Measurements from ENCODE around the gene DLG5.

DLG5 gene

GRCh38 chr10:77872947-77873535 lies 53.5 kb downstream of the DLG5 start:
- no peak for DNase-seq (ENCODE audit: extremely low read depth in 1 of 2, low read depth in 1 of 2)

DNA sequence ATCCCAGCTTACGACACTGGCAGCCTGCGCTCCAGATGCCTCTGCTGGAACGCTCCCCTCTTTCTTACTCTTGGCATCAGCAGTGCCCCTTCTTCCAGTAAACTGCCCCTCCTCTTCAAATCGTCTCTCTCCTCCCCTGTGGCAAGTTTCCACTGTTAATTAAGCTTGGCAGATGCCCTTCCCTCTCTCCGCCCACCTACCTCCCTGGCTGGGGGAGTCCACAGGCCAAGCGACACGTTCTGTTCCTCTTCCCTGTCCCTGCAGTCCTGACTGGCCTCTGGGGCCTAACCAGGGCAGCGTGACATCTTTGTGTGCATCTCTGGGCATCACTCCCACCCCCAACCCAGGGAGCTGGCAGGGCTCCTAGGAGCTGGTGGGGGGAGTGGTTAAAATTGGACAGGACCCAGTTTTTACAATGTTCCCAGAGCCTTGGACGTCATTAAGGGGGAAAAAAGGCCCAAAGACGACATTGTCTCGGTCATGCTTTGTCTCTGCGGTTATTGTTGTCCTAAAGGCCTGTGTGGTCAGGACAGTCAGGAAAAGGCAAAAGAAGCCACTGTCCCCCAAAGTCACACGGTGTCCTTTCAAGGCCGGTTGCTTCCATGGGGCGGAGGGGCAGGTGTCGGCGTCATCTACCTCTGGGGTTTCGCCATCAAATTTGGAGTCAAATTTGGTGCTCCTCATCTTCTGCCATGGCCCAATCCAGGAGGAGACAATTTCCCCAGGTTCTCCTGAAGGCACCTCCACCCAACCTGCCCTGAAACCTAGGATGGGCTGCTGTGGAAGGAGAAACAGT lies 54.2 kb downstream of the DLG5 start:
- no peak for DNase-seq (ENCODE audit: extremely low read depth in 1 of 2, low read depth in 1 of 2)

DNA sequence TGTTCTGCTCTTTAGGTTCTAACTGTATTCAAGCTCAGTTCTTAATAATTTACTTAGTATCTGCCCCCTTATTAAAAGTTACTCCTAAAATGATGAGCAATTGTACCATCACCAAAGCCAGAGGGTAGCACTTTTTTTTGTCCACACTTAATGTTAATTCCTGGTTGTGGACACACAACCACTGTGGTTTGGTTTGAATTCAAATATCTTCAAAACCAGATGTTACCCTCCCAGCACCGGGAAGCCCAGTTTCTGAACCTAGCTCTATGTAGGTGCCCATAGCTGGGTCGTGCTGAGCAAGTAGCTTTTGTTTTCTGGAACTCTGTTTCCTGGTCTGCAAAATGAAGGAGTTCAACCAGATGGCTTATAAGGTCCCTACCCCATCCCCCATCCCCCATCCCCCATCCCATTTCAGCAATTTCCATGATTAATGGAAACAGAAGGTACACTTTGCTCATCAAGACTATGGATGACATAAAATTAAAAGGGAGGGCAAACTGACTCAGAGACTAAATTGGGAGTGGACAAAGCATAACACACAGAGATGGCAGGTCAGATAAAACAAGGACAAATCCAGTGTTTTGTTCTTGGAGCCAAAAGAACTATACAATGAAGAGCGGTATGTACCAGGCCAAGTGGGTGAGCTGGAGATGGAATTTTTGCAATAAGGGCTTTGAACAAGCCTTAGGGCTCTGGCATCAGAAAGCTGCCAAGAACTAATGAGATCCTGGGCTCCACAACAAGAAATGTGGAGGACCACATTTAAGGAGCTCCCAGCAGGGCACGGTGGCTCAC lies 56.7 kb downstream of the DLG5 start:
- no peak for DNase-seq (ENCODE audit: extremely low read depth in 1 of 2, low read depth in 1 of 2)

GRCh38 chr10:77868523-77868922 lies 58.0 kb downstream of the DLG5 start:
- no peak for DNase-seq (ENCODE audit: extremely low read depth in 1 of 2, low read depth in 1 of 2)

- DNase-seq (ENCODE audit: extremely low read depth in 1 of 2, low read depth in 1 of 2) = no peak
These were observed 59.3 kb downstream of the DLG5 start for GRCh38 chr10:77867124-77867719.

DNA sequence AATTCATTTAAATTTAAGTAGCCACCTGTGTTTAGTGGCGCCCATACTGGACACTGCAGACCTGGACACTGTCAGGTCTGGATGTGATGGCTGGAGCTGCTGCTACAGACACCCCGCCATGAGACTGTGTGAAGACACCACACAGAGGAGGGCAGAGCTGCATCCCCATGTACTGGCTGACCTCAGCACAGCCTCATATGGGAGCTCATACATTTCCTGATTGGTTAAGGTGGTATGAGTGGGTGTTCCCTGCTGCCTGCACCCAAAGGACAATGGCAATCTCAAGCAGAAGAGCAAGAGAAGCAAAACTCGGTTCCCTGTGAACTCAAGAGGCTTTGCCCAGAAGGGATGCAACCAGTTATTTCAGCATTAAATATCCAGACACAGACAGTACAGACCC lies 60.0 kb downstream of the DLG5 start:
- DNase-seq (ENCODE audit: extremely low read depth in 1 of 2, low read depth in 1 of 2) = no peak

DNA sequence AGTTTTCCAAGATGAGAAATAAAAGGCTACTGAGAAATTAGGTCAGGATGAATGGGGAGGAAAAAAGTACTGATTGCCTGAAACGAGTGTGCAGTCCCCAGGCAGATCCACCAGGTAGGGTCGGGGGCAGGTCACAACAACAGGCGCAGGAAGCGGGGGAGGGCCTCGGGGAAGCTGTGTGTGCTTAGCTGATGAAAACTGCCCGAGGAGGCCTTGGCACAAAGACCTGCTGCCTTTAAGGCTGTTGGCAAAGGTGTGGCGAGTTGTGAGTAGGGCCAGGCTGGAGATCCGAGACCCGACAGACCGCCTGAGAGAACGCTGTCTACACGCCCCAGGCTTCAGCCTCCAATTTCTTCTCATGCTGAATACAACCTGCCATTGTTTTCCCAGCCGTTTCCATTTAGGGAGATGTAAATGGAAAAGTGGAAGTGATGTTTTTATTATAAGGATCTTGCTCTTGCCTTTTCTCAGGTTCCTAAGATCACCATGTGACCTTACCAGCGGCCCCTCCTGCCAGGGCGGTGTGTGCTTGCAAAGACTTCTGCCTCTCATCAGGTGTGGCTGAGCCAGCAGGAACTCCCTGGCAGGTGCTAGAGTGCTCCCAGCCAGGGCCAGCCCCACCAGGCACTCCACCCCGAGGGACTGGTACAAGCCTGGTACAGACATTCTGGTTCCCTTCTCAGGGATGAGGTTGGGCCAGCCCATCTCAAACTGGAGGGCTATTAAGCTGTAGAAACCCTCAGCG lies 60.8 kb downstream of the DLG5 start:
- no peak for DNase-seq (ENCODE audit: extremely low read depth in 1 of 2, low read depth in 1 of 2)

DNA sequence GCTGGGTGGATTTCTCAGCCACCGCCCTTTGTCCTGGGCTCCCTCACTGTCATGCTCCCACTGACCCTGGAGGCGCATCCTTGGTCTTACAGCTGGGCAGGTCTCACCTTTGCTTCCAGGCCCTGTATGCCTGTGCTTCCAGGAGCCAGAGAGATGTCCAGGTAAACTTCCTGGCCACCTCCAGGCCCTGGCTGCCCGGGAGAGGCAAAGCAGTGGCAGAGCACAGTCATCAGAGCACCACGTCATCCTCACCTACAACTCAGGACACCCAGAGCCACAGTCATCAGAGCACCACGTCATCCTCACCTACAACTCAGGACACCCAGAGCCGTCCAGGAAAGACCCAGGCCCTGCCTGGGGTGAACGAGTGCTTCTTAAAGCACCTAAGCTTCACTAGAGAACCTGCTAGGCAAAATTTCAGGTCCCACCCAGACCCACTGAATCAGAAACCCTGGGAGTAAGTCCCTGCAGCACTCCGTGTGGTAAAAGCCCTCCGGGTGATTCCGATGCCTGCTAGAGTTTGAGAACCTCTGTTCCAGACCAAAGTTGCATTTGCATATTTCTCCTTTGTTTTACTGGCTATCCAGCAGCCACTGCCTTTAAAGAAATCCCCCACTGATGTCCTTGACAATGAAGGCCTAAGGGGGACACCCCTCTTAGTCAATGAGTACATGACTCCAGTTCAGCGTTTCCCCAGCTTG lies 62.3 kb downstream of the DLG5 start:
- no peak for DNase-seq (ENCODE audit: extremely low read depth in 1 of 2, low read depth in 1 of 2)

DNA sequence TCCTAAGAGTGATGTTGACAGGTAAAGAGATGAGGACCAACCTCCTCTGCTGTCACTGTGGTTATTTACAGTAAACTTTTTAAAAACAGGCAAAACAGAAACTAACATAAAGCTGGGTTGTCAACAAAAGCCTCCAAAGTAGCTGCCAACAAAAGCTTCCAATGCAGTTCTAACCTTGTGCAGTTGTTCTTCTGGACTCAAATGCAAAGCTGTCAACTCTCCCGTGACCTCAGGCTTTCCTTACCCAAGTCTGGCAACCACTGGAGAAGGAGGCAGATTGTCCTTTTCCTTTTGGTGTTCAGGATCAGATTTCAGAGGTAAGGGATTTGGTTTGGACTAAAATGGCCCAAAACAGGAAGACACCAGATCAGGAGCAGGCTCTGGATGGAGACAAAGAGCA lies 63.1 kb downstream of the DLG5 start:
- no peak for DNase-seq (ENCODE audit: extremely low read depth in 1 of 2, low read depth in 1 of 2)

- no peak for DNase-seq (ENCODE audit: extremely low read depth in 1 of 2, low read depth in 1 of 2)
These were observed 64.0 kb downstream of the DLG5 start for GRCh38 chr10:77862595-77862994.

DNA sequence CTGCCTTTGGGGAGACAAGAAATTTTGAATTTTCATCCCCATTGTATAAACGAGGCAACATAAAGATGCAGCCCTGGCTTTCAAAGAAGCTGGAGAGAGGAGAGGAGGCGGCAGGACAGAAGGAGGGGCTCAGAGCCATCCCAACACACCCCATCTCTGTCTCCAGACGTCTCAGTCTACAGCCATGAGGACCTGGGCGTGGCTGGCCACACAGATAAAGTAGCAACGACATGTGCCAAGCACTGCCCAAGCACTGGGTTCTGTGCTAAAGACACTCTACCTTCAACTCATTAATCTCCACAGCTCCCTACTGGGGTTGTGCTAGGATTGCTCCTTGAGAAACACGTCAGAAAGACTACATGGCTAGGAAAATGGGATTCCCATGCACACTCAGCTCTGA lies 65.2 kb downstream of the DLG5 start:
- DNase-seq (ENCODE audit: extremely low read depth in 1 of 2, low read depth in 1 of 2) = no peak

DNA sequence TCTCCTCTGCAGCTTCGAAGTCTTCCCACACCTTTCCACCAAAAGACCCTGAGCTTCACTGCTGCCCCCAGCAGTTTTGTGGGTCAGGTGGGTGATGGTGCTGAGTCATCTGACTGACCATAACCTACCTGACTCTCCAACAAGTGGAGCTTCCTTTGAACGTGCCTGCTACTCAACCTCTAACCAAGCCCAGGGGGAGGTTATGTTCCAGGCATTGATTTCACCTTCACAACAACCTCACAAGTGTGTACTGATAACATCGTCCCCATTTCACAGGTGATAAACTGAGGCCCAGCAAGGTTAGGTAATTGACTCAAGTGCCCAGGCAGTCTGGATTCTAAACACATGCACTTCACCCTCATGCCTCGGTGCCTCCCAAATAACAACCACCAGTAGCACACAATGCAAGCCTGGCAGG lies 66.7 kb downstream of the DLG5 start:
- DNase-seq (ENCODE audit: extremely low read depth in 1 of 2, low read depth in 1 of 2) = no peak

- no peak for DNase-seq (ENCODE audit: extremely low read depth in 1 of 2, low read depth in 1 of 2)
These were observed 67.2 kb downstream of the DLG5 start for GRCh38 chr10:77859200-77859864.

DNA sequence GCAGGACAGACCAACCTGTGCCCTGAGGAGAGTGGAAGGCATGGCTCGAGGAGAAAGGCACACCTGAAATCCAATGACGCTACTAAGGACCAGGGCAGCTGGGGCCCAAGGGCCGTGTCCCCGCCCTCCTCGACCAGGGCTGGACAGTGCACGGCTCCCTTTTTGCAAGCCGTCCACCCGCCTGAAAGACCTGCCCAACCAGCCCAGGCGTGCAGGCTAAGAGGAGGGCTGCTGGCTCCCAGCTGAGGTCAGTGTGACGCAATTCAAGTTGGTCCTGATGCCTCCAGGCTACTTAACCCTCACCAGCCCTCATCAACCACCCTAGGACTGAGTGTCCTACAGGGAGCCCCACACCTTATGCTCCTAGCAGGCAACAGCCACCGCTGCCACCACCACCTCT lies 69.3 kb downstream of the DLG5 start:
- no peak for DNase-seq (ENCODE audit: extremely low read depth in 1 of 2, low read depth in 1 of 2)

DNA sequence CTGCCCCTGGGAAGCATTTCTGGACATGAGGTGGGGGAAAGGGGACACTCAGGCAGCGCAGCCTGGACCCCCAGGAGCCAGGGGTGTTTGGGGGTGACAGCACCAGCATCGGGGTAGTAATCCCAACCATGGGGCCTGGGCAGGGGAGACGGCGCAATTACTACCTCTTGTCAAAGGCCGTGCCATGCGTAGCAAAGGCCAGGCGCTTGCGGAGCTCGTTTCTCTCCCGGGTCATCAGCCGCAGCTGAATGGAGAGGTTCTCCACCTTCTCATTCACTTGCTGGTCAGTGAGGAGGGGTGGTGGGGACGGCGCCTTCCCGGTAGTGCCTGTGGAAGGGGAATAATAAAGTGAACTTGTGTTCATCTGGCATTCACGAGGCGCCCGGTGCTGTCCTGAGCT lies 70.0 kb downstream of the DLG5 start:
- DNase-seq (ENCODE audit: extremely low read depth in 1 of 2, low read depth in 1 of 2) = no peak

DNA sequence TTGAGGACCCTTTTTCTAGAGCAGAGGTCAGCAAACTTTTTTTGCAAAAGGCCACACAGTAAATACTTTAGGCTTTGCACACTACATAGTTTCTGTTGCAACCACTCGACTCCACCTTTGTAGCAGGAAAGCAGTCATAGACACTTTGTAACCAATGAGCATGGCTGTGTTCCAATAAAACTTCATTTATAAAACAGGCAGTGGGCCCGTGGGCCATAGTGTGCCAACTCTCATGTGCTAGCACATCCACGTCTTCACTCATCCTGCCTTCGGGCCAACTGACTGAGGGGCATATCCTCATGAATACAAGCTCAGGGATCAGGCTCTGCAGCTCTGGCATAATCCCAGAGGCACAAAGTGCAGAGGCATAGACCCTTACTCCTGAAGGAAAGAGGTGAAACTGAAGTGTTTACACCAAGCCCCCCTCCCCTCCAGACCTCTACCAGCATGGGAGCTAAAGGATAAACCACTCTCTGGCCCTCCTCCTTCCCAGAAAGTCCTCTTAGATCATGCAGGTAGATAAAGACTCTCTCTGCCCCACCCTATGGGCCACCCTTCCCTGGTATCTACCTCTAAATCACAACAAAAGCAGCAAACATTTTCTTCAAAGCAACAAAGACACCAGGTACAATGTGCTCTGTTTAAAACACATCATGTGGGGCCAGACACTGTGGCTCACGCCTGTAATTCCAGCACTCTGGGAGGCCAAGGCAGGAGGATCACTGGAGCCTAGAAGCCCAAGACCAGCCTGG lies 71.0 kb downstream of the DLG5 start:
- DNase-seq (ENCODE audit: extremely low read depth in 1 of 2, low read depth in 1 of 2) = no peak

DNA sequence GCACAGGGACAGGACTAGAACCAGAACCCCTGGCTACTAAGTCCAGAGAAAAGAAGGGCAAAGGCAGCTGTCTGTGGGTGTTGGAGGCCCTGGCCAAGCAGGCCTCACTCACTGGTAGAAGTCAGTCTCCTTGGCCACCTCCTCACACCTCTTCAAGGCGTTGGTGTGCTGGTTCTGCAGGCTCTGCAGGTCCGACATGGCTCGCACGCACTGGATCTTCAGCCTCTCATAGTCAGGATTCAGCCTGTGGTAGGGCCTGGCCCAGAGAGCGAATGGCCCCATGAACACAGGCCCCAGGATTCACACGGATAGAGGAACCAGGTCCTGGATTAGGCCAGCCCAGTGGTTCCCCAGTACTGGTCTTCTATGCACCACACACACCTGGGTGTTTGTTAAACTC lies 72.4 kb downstream of the DLG5 start:
- DNase-seq (ENCODE audit: extremely low read depth in 1 of 2, low read depth in 1 of 2) = no peak

GRCh38 chr10:77853256-77853655 lies 73.3 kb downstream of the DLG5 start:
- no peak for DNase-seq (ENCODE audit: extremely low read depth in 1 of 2, low read depth in 1 of 2)

- DNase-seq (ENCODE audit: extremely low read depth in 1 of 2, low read depth in 1 of 2) = no peak
These were observed 75.8 kb downstream of the DLG5 start for GRCh38 chr10:77850620-77851231.
